A549 (cell line): Measurements from ENCODE around the gene TMEM9. TPM values are rescaled to one million over a fixed set of nuclear protein-coding genes. Genes with fewer than 3 reads are reported as not detected.

Source experiments
- ATAC-seq, 2 experiments: fragments of 200-7000 bp in 1 of 2; fragments of >200 bp in 1 of 2; cut with Nextera tagmentation in 1 of 2; cut with Tn5 transposase in 1 of 2; 3 replicates each; pipeline versions ENCODE4 v1.8.0 to v1.9.1; 2018 to 2020; ENCODE audit warnings: mild to moderate bottlenecking in 1 of 2, moderate library complexity in 1 of 2
- CTCF ChIA-PET: fragments of 300-600 bp; sonication (Branson Sonifier 250); formaldehyde crosslinking; extraction: SDS; loops from one replicate; lab custom pipeline; 2021; ENCODE audit warnings: antibody characterized with exemption, inconsistent platforms; lab: Yijun Ruan, JAX
- POLR2A ChIA-PET: fragments of 350-600 bp; formaldehyde crosslinking; extraction: SDS; loops from one replicate; lab custom pipeline; 2021; ENCODE audit warnings: antibody characterized with exemption, inconsistent platforms; lab: Yijun Ruan, JAX
- DNase-seq, 2 experiments: peaks; one replicate each; pipeline versions ENCODE4 v3.0.0 to v3.0.0-alpha.2; 2011 to 2016; ENCODE audit warnings: low read depth in 1 of 2, low spot score in 1 of 2
- FAIRE-seq: peaks from 2 replicates; lab custom pipeline; 2011; peaks lifted over from hg19 to GRCh38; lab: Jason Lieb, UNC
- H3K27ac ChIP-seq, 2 experiments: fragments of >200 bp; sonication (Bioruptor Twin); formaldehyde crosslinking; 3 replicates each; pipeline ENCODE4 v1.5.1; 2016 to 2017
- H3K4me1 ChIP-seq: fragments of >200 bp; sonication (Bioruptor Twin); formaldehyde crosslinking; 3 replicates; pipeline ENCODE4 v1.6.1; 2016
- H3K4me2 ChIP-seq: fragments of >200 bp; sonication (Bioruptor Twin); formaldehyde crosslinking; 3 replicates; pipeline ENCODE4 v1.6.1; 2016
- H3K4me3 ChIP-seq: fragments of >200 bp; sonication (Bioruptor Twin); formaldehyde crosslinking; 3 replicates; pipeline ENCODE4 v1.5.1; 2016
- H3K9me3 ChIP-seq: fragments of >200 bp; sonication (Bioruptor Twin); formaldehyde crosslinking; 3 replicates; pipeline ENCODE4 v1.6.1; 2016
- EP300 ChIP-seq, 2 experiments: fragments of >200 bp; sonication (Bioruptor Twin); formaldehyde crosslinking; IDR thresholded peaks; 2 replicates in 1 of 2; 3 replicates in 1 of 2; pipeline ENCODE4 v1.6.1; 2016 to 2017
- FOSB ChIP-seq: fragments of 250-450 bp; sonication (Bioruptor Pico); IDR thresholded peaks from 2 replicates; pipeline ENCODE4 v1.5.0; 2020; ENCODE audit warnings: mild to moderate bottlenecking, moderate library complexity
- HEYL ChIP-seq: fragments of 250-450 bp; sonication (Bioruptor Pico); IDR thresholded peaks from 2 replicates; pipeline ENCODE4 v1.8.0; 2021; ENCODE audit warnings: mild to moderate bottlenecking, moderate library complexity
- JUN ChIP-seq, 2 experiments: fragments of >200 bp; sonication (Bioruptor Twin); formaldehyde crosslinking; IDR thresholded peaks; 2 replicates in 1 of 2; 3 replicates in 1 of 2; pipeline ENCODE4 v1.6.1; 2016 to 2017
- KDM5A ChIP-seq: fragments of 200-600 bp; sonication (generic); IDR thresholded peaks from 2 replicates; pipeline ENCODE4 v1.6.1; 2016; ENCODE audit warnings: antibody characterized with exemption, mild to moderate bottlenecking
- MAZ ChIP-seq: fragments of 150-350 bp; IDR thresholded peaks from 2 replicates; pipeline ENCODE4 v1.6.1; 2014; ENCODE audit warnings: antibody characterized with exemption, low read depth, low read length, borderline replicate concordance
- MYC ChIP-seq: IDR thresholded peaks from 2 replicates; pipeline ENCODE4 v1.6.1; 2012; ENCODE audit warnings: mild to moderate bottlenecking, inconsistent platforms, low read length, improper control_type of control experiment, borderline replicate concordance
- NPAS2 ChIP-seq: fragments of 250-450 bp; sonication (Bioruptor Pico); IDR thresholded peaks from 2 replicates; pipeline ENCODE4 v1.8.0; 2022; ENCODE audit warnings: mild to moderate bottlenecking, moderate library complexity, borderline replicate concordance
- PHF8 ChIP-seq: fragments of 200-600 bp; sonication (generic); IDR thresholded peaks from 2 replicates; pipeline ENCODE4 v1.6.1; 2016; ENCODE audit warnings: low read depth, mild to moderate bottlenecking, antibody characterized with exemption, moderate library complexity, borderline replicate concordance
- POLR2A ChIP-seq: IDR thresholded peaks from 2 replicates; pipeline ENCODE4 v1.6.1; 2012; ENCODE audit warnings: mild to moderate bottlenecking, low read length
- RAD21 ChIP-seq, 2 experiments: fragments of >200 bp in 1 of 2; sonication (Bioruptor Twin) in 1 of 2; formaldehyde crosslinking in 1 of 2; IDR thresholded peaks in 1 of 2; conservative IDR thresholded peaks in 1 of 2; 2 replicates in 1 of 2; 3 replicates in 1 of 2; pipeline ENCODE4 v1.6.1; 2012 to 2018; ENCODE audit warnings: inconsistent platforms in 1 of 2
- RCOR1 ChIP-seq: fragments of 150-350 bp; IDR thresholded peaks from 2 replicates; pipeline ENCODE4 v1.6.1; 2014; ENCODE audit warnings: antibody characterized with exemption, low read length, low read depth
- RFX5 ChIP-seq: fragments of 450-650 bp; IDR thresholded peaks from 2 replicates; pipeline ENCODE4 v1.7.1; 2014; ENCODE audit warnings: antibody characterized with exemption, mild to moderate bottlenecking, moderate library complexity
- RNF2 ChIP-seq: fragments of 200-600 bp; sonication (generic); IDR thresholded peaks from 2 replicates; pipeline ENCODE4 v1.6.1; 2016; ENCODE audit warnings: low read depth, mild to moderate bottlenecking, antibody characterized with exemption, moderate library complexity, borderline replicate concordance
- SMC3 ChIP-seq: fragments of >200 bp; sonication (Bioruptor Twin); formaldehyde crosslinking; IDR thresholded peaks from 3 replicates; pipeline ENCODE4 v1.6.1; 2018; ENCODE audit warnings: inconsistent platforms
- SREBF2 ChIP-seq: fragments of 450-650 bp; IDR thresholded peaks from 2 replicates; pipeline ENCODE4 v1.6.1; 2014; ENCODE audit warnings: mild to moderate bottlenecking, moderate library complexity
- ZC3H11A ChIP-seq: fragments of 450-650 bp; IDR thresholded peaks from 2 replicates; pipeline ENCODE4 v1.6.1; 2014; ENCODE audit warnings: antibody characterized with exemption, mild to moderate bottlenecking
- WGBS: methylation state at CpG from one replicate; pipeline ENCODE4 v1.1.6; 2017; ENCODE audit errors: missing lambda C conversion rate; 5-methylcytosine and 5-hydroxymethylcytosine counted together
- polyA plus RNA-seq, 4 experiments: library from polyadenylated mRNA; depleted of rRNA in 3 of 4; stranded (reverse); fragments of >200 nt; fragmentation: RNase III in 1 of 4; extraction: RNeasy Plus Mini Kit Qiagen cat#74134 plus additional on column Dnase treatment in 1 of 4; gene quantifications; 2 replicates in 3 of 4; 3 replicates in 1 of 4; pipeline ENCODE4 v1.2.3, GENCODE V29; 2011 to 2017
- TF ChIP-seq, protein P1 (sequence below): fragments of >200 bp; sonication (Bioruptor Twin); formaldehyde crosslinking; IDR thresholded peaks from 3 replicates; pipeline ENCODE4 v1.5.1; 2016
- TF ChIP-seq, protein P2 (sequence below): IDR thresholded peaks from 2 replicates; pipeline ENCODE4 v1.6.1; 2012
- TF ChIP-seq, protein P3 (sequence below): IDR thresholded peaks from 2 replicates; pipeline ENCODE4 v1.6.1; 2012; ENCODE audit warnings: low read depth, borderline replicate concordance
- TF ChIP-seq, protein P4 (sequence below): fragments of >200 bp; sonication (Bioruptor Twin); formaldehyde crosslinking; IDR thresholded peaks from 3 replicates; pipeline ENCODE4 v1.6.1; 2016
- TF ChIP-seq, protein P5 (sequence below): fragments of 150-350 bp; IDR thresholded peaks from 2 replicates; pipeline ENCODE4 v1.6.1; 2014; ENCODE audit warnings: low read depth, mild to moderate bottlenecking, low read length
- TF ChIP-seq, protein P6 (sequence below): fragments of 200-600 bp; sonication (generic); IDR thresholded peaks from 2 replicates; pipeline ENCODE4 v1.6.1; 2016; ENCODE audit warnings: antibody characterized with exemption, mild to moderate bottlenecking, moderate library complexity

TMEM9 gene
- polyA plus RNA-seq, 2 of the 4 experiments (the other 2 are of a cell fraction): 86.8 to 97.0 TPM

DNA sequence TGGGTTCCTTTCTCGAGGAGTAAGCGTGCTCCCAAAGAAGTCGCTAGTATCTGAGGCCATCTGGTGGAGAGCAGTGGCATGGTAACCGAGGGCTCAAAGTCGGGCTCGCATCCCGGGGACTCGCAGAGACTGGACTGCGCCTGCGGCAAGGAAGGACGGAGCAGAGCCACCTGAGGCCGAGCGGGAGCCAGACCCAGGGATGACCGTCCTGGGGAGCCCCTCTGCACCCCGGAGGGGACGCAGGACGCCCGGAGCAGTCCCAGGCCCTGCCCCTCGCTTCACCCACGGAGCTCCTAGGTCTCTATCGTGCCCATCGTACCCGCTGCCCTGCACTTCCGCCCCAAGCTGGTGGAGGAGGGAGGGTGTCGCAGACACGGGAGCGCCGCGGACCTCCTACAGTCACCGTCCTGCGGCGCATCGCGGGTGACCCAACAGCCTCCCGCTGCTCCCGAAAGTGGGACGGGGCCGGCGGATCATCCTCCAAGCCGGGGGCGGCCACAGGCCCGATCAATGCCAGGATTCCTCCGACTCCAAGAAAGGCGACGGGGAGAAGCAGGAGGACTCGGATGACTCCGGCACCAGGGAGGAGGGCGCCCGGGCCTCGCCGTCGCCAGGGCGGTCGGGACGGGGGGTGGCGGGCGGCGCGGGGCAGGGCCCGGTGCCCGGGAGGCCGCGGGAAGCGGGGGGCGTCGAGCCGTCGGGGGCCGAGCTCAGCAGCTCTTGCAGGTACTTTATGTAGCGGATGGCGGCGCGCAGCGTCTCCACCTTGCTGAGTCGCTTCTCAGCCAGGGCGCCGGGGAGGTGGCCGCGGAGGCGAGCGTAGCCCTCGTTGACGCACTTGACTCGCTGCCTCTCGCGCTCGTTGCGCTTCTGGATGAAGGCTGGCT, 39.8 kb downstream of the TMEM9 start:
- peak; percentile 97 for FAIRE-seq
- peak; percentile 93 to 97 for ATAC-seq
- WGBS: 5% methylated on average over 43 of the region's 88 CpGs
- ChIA-PET CTCF (interaction anchor here (0.5 to 7.4 kb wide), 34 partner anchors 8 to 557 kb away, joined by 3 to 84 read pairs (median 4); partner anchors contain the start of gene ASCL5), POLR2A (interaction anchor here (0.6 to 2.1 kb wide), 10 partner anchors 10 to 556 kb away, joined by 3 to 9 read pairs (median 4); partner anchors contain the start of gene DDX59)
- H3K27ac ChIP-seq: peak overlapping the region; percentile 87 to 89
- peak overlapping the region; percentile 80 for H3K4me3 ChIP-seq
- peaks cover 8% of the 10 kb centered on the region for H3K4me1 ChIP-seq
- no peaks in the 10 kb centered on the region for H3K9me3 ChIP-seq
- peak overlapping the region; percentile 87 for H3K4me2 ChIP-seq
- TF ChIP-seq POLR2A (peak; percentile 78), NPAS2 (no peak), PHF8 (peak; percentile 56; the same call in 1 of the 2 replicates), RCOR1 (no peak), HEYL (CRISPR knock-in tag) (no peak), FOSB (no peak), JUN (IDR thresholded peaks at IDR 0.05) (peak in 1 of 2 experiments; percentile 66; a peak in 3 of 5 replicates), RFX5 (0 out of 2 replicates have a peak, but pooled peaks have one; percentile 31), RAD21 (conservative IDR thresholded peaks at IDR 0.05 in 1 of 2, IDR thresholded peaks at IDR 0.05 in 1 of 2) (peak; percentile 90 to 91), KDM5A (peak; percentile 26; the same call in 1 of the 2 replicates), MYC (peak; percentile 75; the same call in 1 of the 2 replicates), SMC3 (peak; percentile 86)
- TF ChIP-seq, protein P1, sequence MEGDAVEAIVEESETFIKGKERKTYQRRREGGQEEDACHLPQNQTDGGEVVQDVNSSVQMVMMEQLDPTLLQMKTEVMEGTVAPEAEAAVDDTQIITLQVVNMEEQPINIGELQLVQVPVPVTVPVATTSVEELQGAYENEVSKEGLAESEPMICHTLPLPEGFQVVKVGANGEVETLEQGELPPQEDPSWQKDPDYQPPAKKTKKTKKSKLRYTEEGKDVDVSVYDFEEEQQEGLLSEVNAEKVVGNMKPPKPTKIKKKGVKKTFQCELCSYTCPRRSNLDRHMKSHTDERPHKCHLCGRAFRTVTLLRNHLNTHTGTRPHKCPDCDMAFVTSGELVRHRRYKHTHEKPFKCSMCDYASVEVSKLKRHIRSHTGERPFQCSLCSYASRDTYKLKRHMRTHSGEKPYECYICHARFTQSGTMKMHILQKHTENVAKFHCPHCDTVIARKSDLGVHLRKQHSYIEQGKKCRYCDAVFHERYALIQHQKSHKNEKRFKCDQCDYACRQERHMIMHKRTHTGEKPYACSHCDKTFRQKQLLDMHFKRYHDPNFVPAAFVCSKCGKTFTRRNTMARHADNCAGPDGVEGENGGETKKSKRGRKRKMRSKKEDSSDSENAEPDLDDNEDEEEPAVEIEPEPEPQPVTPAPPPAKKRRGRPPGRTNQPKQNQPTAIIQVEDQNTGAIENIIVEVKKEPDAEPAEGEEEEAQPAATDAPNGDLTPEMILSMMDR: peak; percentile 84
- TF ChIP-seq, protein P2, sequence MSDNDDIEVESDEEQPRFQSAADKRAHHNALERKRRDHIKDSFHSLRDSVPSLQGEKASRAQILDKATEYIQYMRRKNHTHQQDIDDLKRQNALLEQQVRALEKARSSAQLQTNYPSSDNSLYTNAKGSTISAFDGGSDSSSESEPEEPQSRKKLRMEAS: peak; percentile 92
- TF ChIP-seq, protein P3, sequence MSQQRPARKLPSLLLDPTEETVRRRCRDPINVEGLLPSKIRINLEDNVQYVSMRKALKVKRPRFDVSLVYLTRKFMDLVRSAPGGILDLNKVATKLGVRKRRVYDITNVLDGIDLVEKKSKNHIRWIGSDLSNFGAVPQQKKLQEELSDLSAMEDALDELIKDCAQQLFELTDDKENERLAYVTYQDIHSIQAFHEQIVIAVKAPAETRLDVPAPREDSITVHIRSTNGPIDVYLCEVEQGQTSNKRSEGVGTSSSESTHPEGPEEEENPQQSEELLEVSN: no peak; the same call in 1 of the 2 replicates
- TF ChIP-seq, protein P4, sequence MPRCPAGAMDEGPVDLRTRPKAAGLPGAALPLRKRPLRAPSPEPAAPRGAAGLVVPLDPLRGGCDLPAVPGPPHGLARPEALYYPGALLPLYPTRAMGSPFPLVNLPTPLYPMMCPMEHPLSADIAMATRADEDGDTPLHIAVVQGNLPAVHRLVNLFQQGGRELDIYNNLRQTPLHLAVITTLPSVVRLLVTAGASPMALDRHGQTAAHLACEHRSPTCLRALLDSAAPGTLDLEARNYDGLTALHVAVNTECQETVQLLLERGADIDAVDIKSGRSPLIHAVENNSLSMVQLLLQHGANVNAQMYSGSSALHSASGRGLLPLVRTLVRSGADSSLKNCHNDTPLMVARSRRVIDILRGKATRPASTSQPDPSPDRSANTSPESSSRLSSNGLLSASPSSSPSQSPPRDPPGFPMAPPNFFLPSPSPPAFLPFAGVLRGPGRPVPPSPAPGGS: peak; percentile 29; the same call in 1 of the 3 replicates
- TF ChIP-seq, protein P5, sequence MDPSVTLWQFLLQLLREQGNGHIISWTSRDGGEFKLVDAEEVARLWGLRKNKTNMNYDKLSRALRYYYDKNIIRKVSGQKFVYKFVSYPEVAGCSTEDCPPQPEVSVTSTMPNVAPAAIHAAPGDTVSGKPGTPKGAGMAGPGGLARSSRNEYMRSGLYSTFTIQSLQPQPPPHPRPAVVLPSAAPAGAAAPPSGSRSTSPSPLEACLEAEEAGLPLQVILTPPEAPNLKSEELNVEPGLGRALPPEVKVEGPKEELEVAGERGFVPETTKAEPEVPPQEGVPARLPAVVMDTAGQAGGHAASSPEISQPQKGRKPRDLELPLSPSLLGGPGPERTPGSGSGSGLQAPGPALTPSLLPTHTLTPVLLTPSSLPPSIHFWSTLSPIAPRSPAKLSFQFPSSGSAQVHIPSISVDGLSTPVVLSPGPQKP: no peak
- peak; percentile 93 to 98 for DNase-seq

DNA sequence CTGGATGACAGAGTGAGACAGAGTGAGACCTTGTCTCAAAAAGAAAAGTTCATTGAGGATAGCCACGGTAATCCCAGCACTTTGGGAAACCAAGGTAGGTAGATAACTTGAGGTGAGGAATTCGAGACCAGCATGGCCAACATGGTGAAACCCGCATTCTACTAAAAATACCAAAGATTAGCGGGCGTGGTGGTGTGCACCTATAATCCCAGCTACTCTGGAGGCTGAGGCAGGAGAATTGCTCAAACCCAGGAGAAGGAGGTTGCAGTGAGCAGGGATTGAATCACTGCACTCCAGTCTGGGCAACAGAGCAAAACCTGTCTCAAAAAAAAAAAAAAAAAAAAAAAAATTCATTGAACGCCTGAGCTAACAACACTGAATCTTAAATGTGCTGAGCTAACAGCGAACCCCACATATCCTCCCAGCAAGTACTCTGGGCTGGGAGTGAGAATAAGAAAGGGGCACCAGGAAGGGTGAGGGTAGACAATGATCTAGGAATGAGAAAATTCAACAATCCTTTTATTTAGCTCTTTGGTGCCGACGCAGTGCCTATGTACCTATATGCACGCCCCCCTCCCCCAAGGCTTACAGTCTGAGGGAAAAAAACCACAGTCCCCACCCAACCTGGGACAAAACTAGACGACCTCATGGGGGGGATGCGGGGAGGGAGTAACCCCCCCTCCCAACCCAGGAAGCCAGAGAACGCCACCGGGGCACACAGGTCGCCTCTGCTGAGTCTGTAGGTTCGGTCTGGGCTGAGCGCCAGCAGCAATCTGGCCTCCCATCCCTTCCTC, 40.6 kb downstream of the TMEM9 start:
- Histone ChIP-seq H3K9me3 (no peaks in the 10 kb centered on the region), H3K27ac (peak overlapping the region; percentile 87 to 89), H3K4me2 (peak overlapping the region; percentile 87), H3K4me1 (peaks cover 8% of the 10 kb centered on the region), H3K4me3 (peak overlapping the region; percentile 80)
- POLR2A ChIA-PET: interaction anchor here (0.6 to 2.1 kb wide), 10 partner anchors 11 to 555 kb away, joined by 3 to 9 read pairs (median 4); partner anchors contain the start of gene DDX59
- ATAC-seq (peak; percentile 36 to 50; a peak in 5 of 6 replicates), FAIRE-seq (no peak), DNase-seq (no peak)
- CTCF ChIA-PET: interaction anchor here (0.6 to 7.4 kb wide), 28 partner anchors 8 to 557 kb away, joined by 3 to 84 read pairs (median 4); partner anchors contain the start of gene ASCL5
- WGBS: 62% methylated on average over 10 of the region's 17 CpGs
- TF ChIP-seq, protein P2: no peak
- TF ChIP-seq ZC3H11A: no peak
- no peak for TF ChIP-seq EP300 (IDR thresholded peaks at IDR 0.05)
- no peak for TF ChIP-seq MAZ
- TF ChIP-seq RNF2: no peak
- TF ChIP-seq SREBF2: no peak
- TF ChIP-seq, protein P6, sequence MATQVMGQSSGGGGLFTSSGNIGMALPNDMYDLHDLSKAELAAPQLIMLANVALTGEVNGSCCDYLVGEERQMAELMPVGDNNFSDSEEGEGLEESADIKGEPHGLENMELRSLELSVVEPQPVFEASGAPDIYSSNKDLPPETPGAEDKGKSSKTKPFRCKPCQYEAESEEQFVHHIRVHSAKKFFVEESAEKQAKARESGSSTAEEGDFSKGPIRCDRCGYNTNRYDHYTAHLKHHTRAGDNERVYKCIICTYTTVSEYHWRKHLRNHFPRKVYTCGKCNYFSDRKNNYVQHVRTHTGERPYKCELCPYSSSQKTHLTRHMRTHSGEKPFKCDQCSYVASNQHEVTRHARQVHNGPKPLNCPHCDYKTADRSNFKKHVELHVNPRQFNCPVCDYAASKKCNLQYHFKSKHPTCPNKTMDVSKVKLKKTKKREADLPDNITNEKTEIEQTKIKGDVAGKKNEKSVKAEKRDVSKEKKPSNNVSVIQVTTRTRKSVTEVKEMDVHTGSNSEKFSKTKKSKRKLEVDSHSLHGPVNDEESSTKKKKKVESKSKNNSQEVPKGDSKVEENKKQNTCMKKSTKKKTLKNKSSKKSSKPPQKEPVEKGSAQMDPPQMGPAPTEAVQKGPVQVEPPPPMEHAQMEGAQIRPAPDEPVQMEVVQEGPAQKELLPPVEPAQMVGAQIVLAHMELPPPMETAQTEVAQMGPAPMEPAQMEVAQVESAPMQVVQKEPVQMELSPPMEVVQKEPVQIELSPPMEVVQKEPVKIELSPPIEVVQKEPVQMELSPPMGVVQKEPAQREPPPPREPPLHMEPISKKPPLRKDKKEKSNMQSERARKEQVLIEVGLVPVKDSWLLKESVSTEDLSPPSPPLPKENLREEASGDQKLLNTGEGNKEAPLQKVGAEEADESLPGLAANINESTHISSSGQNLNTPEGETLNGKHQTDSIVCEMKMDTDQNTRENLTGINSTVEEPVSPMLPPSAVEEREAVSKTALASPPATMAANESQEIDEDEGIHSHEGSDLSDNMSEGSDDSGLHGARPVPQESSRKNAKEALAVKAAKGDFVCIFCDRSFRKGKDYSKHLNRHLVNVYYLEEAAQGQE: no peak
